HG02884 (cell line): ENCODE results near the gene XDH.

Experiments used
- ATAC-seq: cut with Tn5 transposase; IDR thresholded peaks from one replicate; pipeline ENCODE4 v1.9.1; 2021; ENCODE audit warnings: mild to moderate bottlenecking, moderate library complexity; ENCODE audit not compliant: unreplicated experiment

The XDH gene

GRCh38 chr2:31414601-31415241 lies at the start of gene XDH:
TSS of gene XDH (minus strand) at chr2:31414742. CDS start at chr2:31414666, 76 bp downstream.
- ATAC-seq = no peak

GRCh38 chr2:31457651-31458050 lies 43.1 kb upstream of the XDH start:
- ATAC-seq = no peak

GRCh38 chr2:31446848-31447247 lies 32.3 kb upstream of the XDH start:
- no peak for ATAC-seq

- ATAC-seq = no peak
These were observed 27.8 kb upstream of the XDH start for GRCh38 chr2:31442376-31442775.

- ATAC-seq = no peak
These were observed 26.2 kb upstream of the XDH start for GRCh38 chr2:31440764-31441163.

- no peak for ATAC-seq
These were observed 20.4 kb upstream of the XDH start for GRCh38 chr2:31434911-31435310.

GRCh38 chr2:31433541-31433940 lies 19.0 kb upstream of the XDH start:
- no peak for ATAC-seq

GRCh38 chr2:31430439-31431165 lies 16.1 kb upstream of the XDH start:
- no peak for ATAC-seq

GRCh38 chr2:31429759-31430438 lies 15.4 kb upstream of the XDH start:
- no peak for ATAC-seq

- no peak for ATAC-seq
These were observed 14.5 kb upstream of the XDH start for GRCh38 chr2:31429040-31429439.

GRCh38 chr2:31428001-31428418 lies 13.5 kb upstream of the XDH start:
- no peak for ATAC-seq

- no peak for ATAC-seq
These were observed 11.6 kb upstream of the XDH start for GRCh38 chr2:31426096-31426495.

GRCh38 chr2:31421634-31422033 lies 7.1 kb upstream of the XDH start:
- no peak for ATAC-seq

GRCh38 chr2:31420936-31421335 lies 6.4 kb upstream of the XDH start:
- ATAC-seq = no peak

GRCh38 chr2:31419386-31419785 lies 4.8 kb upstream of the XDH start:
- no peak for ATAC-seq

GRCh38 chr2:31415421-31415820 lies 879 bp upstream of the XDH start:
- no peak for ATAC-seq

GRCh38 chr2:31413862-31414550 lies 536 bp downstream of the XDH start:
- ATAC-seq = no peak

- ATAC-seq = no peak
These were observed 1.5 kb downstream of the XDH start for GRCh38 chr2:31413025-31413424.

GRCh38 chr2:31411771-31412170 lies 2.8 kb downstream of the XDH start:
- ATAC-seq = no peak

GRCh38 chr2:31406593-31407385 lies 7.8 kb downstream of the XDH start:
- ATAC-seq = no peak

- ATAC-seq = no peak
These were observed 9.7 kb downstream of the XDH start for GRCh38 chr2:31404827-31405226.
